SK-N-SH (cell line): ENCODE results near the gene RNF44. TPM values are rescaled to one million over a fixed set of nuclear protein-coding genes. Genes with fewer than 3 reads are reported as not detected.

Experiments used
- CTCF ChIA-PET: fragments of 300-600, 350-600 bp; formaldehyde crosslinking; extraction: SDS; loops from one replicate; lab custom pipeline; 2021; lab: Yijun Ruan, JAX
- POLR2A ChIA-PET: fragments of 350-600 bp; sonication (Branson Sonifier 250); formaldehyde crosslinking; extraction: SDS; loops from one replicate; lab custom pipeline; 2020; ENCODE audit warnings: antibody characterized with exemption, inconsistent platforms; lab: Yijun Ruan, JAX
- DNase-seq: peaks from one replicate; pipeline ENCODE4 v3.0.0; 2012
- H2AFZ ChIP-seq: fragments of 200-600 bp; sonication (generic); 2 replicates; pipeline ENCODE4 v1.8.1; 2016; ENCODE audit warnings: antibody characterized with exemption, mild to moderate bottlenecking, low read depth
- H3F3A ChIP-seq: fragments of 200-600 bp; sonication (generic); replicated peaks from 2 replicates; pipeline ENCODE3; 2016; ENCODE audit warnings: antibody characterized with exemption, mild to moderate bottlenecking; ENCODE audit not compliant: insufficient read depth
- H3K27ac ChIP-seq, 2 experiments: fragments of 200-500 bp in 1 of 2; fragments of 200-600 bp in 1 of 2; sonication (Bioruptor generic) in 1 of 2; sonication (generic), shearing (Covaris generic) in 1 of 2; 2 replicates each; pipeline versions ENCODE4 v1.5.1 to v1.6.1; 2014 to 2016; ENCODE audit warnings: low read depth in 2 of 2, inconsistent platforms in 1 of 2, low read length in 1 of 2, mild to moderate bottlenecking in 1 of 2, mixed read lengths in 1 of 2
- H3K27me3 ChIP-seq: fragments of 200-600 bp; sonication (generic), shearing (Covaris generic); 2 replicates; pipeline ENCODE4 v1.6.1; 2016; ENCODE audit warnings: mixed run types; ENCODE audit not compliant: insufficient read depth
- H3K36me3 ChIP-seq, 2 experiments: fragments of 200-500 bp in 1 of 2; fragments of 200-600 bp in 1 of 2; sonication (Bioruptor generic) in 1 of 2; sonication (generic) in 1 of 2; replicated peaks in 1 of 2; 2 replicates each; pipeline versions ENCODE3 to v1.5.1; 2014 to 2016; ENCODE audit warnings: low read length in 1 of 2, mild to moderate bottlenecking in 1 of 2; ENCODE audit not compliant: insufficient read depth in 2 of 2, control insufficient read depth in 1 of 2
- H3K4me1 ChIP-seq, 2 experiments: fragments of 200-500 bp in 1 of 2; fragments of 200-600 bp in 1 of 2; sonication (Bioruptor generic) in 1 of 2; sonication (generic), shearing (Covaris generic) in 1 of 2; 2 replicates each; pipeline versions ENCODE4 v1.5.1 to v1.6.1; 2014 to 2016; ENCODE audit warnings: low read depth in 1 of 2, low read length in 1 of 2, mixed run types in 1 of 2; ENCODE audit not compliant: insufficient read depth in 2 of 2, control insufficient read depth in 1 of 2
- H3K4me2 ChIP-seq: fragments of 200-600 bp; sonication (generic), shearing (Covaris generic); 2 replicates; pipeline ENCODE4 v1.6.1; 2017; ENCODE audit warnings: mixed run types
- H3K4me3 ChIP-seq, 2 experiments: fragments of 200-500 bp in 1 of 2; fragments of 200-600 bp in 1 of 2; sonication (Bioruptor generic) in 1 of 2; sonication (generic), shearing (Covaris generic) in 1 of 2; 2 replicates each; pipeline versions ENCODE4 v1.5.1 to v1.8.1; 2014 to 2016; ENCODE audit warnings: low read depth in 2 of 2, inconsistent platforms in 1 of 2, low read length in 1 of 2, mild to moderate bottlenecking in 1 of 2, mixed read lengths in 1 of 2, moderate library complexity in 1 of 2
- H3K79me2 ChIP-seq: fragments of 200-600 bp; sonication (generic); 2 replicates; pipeline ENCODE4 v1.8.1; 2017; ENCODE audit warnings: mild to moderate bottlenecking; ENCODE audit not compliant: insufficient read depth
- H3K9ac ChIP-seq: fragments of 200-600 bp; sonication (generic); 2 replicates; pipeline ENCODE4 v1.6.1; 2017; ENCODE audit warnings: mixed run types
- H3K9me2 ChIP-seq: fragments of 200-600 bp; sonication (generic); 2 replicates; pipeline ENCODE4 v1.6.1; 2017; ENCODE audit warnings: mixed run types
- H3K9me3 ChIP-seq: fragments of 200-600 bp; sonication (generic); 2 replicates; pipeline ENCODE4 v1.6.1; 2017; ENCODE audit warnings: mixed run types, mild to moderate bottlenecking, moderate library complexity
- H4K20me1 ChIP-seq: fragments of 200-600 bp; sonication (generic); 2 replicates; pipeline ENCODE4 v1.6.1; 2017; ENCODE audit warnings: mild to moderate bottlenecking, mixed run types; ENCODE audit not compliant: insufficient read depth
- ELF1 ChIP-seq: IDR thresholded peaks from 2 replicates; pipeline ENCODE4 v1.4.0; 2012
- EZH2phosphoT487 ChIP-seq: fragments of 200-600 bp; sonication (generic); IDR thresholded peaks from 2 replicates; pipeline ENCODE4 v1.6.1; 2017; ENCODE audit warnings: low read depth, mixed run types, mild to moderate bottlenecking, antibody characterized with exemption, moderate library complexity, borderline replicate concordance
- FOXM1 ChIP-seq: IDR thresholded peaks from 2 replicates; pipeline ENCODE4 v1.4.0; 2012; ENCODE audit warnings: low read depth, mild to moderate bottlenecking
- GABPA ChIP-seq: IDR thresholded peaks from 2 replicates; pipeline ENCODE4 v1.4.0; 2012; ENCODE audit warnings: low read depth, mild to moderate bottlenecking
- MEF2A ChIP-seq: IDR thresholded peaks from 2 replicates; pipeline ENCODE4 v1.4.0; 2012; ENCODE audit warnings: low read depth, borderline replicate concordance
- NFIC ChIP-seq: IDR thresholded peaks from 2 replicates; pipeline ENCODE4 v1.4.0; 2012; ENCODE audit warnings: borderline replicate concordance
- RFX5 ChIP-seq: IDR thresholded peaks from 2 replicates; pipeline ENCODE4 v1.6.1; 2012; ENCODE audit warnings: mild to moderate bottlenecking, improper control_type of control experiment, low read length
- RXRA ChIP-seq: IDR thresholded peaks from 2 replicates; pipeline ENCODE4 v1.4.0; 2012; ENCODE audit warnings: low read depth, mild to moderate bottlenecking, borderline replicate concordance
- TEAD4 ChIP-seq: IDR thresholded peaks from 2 replicates; pipeline ENCODE4 v1.4.0; 2012; ENCODE audit warnings: mild to moderate bottlenecking, borderline replicate concordance; ENCODE audit not compliant: insufficient read depth
- USF1 ChIP-seq: IDR thresholded peaks from 2 replicates; pipeline ENCODE4 v1.4.0; 2012; ENCODE audit warnings: low read depth, borderline replicate concordance
- USF2 ChIP-seq: fragments of 150-350 bp; IDR thresholded peaks from 2 replicates; pipeline ENCODE4 v1.6.1; 2017; ENCODE audit warnings: antibody characterized with exemption, low read length, low read depth, borderline replicate concordance
- WGBS: methylation state at CpG from one replicate; pipeline ENCODE4 v1.1.6; 2017; ENCODE audit warnings: low lambda C conversion rate; 5-methylcytosine and 5-hydroxymethylcytosine counted together
- polyA plus RNA-seq, 3 experiments: library from polyadenylated mRNA; depleted of rRNA; stranded (reverse); fragments of >200 nt; gene quantifications; 2 replicates each; pipeline ENCODE4 v1.2.3, GENCODE V29; 2012
- TF ChIP-seq, protein P1 (sequence below): fragments of 150-350 bp; IDR thresholded peaks from 2 replicates; pipeline ENCODE4 v1.6.1; 2016; ENCODE audit warnings: mild to moderate bottlenecking, low read depth, low read length

The RNF44 gene
- polyA plus RNA-seq, 1 of the 3 experiments (the other 2 are of a cell fraction): 17.9 TPM

DNA sequence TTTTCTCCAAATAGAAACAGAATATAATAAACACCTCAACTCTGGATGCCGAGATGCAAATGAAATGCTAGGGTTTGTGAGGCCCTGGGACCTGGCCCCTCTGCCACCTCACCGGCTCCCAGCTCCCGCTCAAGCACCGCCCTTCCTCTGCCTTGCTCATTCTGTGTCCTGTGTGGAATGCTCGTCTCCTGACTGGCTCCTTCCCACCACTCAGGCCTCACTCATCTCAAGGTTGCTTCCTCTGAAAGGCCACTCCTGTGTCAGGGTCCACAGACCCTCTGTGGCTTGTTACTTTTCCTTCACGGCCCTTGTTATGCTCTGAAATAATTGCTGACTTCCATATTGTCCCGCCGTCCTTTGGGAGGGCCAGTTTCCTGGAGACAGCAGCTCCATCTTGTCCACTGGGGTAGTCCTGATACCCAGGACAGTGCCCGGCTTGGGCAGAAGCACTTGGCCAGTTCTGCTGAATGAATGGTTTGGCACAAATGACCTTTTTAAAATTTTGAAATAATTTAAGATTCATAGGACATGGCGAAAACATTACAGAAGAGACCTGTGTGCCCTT lies 15.4 kb downstream of the RNF44 start:
- Histone ChIP-seq H3F3A (peaks cover 3% of the 10 kb centered on the region), H3K9me3 (no peaks in the 10 kb centered on the region), H3K9me2 (no peaks in the 10 kb centered on the region), H3K27ac (no peak overlapping the region), H3K4me1 (no peaks in the 10 kb centered on the region), H2AFZ (no peak overlapping the region), H3K36me3 (peaks cover 0 to under 1% of the 10 kb centered on the region in 2 experiments), H4K20me1 (no peaks in the 10 kb centered on the region), H3K4me3 (no peak overlapping the region), H3K27me3 (no peaks in the 10 kb centered on the region), H3K4me2 (no peak overlapping the region), H3K79me2 (no peaks in the 10 kb centered on the region), H3K9ac (no peak overlapping the region)
- ChIA-PET CTCF (interaction anchor here (1.0 to 1.5 kb wide), 3 partner anchors 21 to 74 kb away, joined by 3 to 4 read pairs (median 3); no protein-coding TSS in a partner anchor), POLR2A (no interaction called here)
- TF ChIP-seq FOXM1: no peak
- no peak for TF ChIP-seq USF1
- 66% methylated on average over 10 of the region's 10 CpGs for WGBS
- no peak for DNase-seq

GRCh38 chr5:176521286-176521685 lies 15.9 kb downstream of the RNF44 start:
- Histone ChIP-seq H3K36me3 (no peaks in the 10 kb centered on the region), H3K4me3 (no peak overlapping the region), H3K4me2 (no peak overlapping the region), H3F3A (peaks cover 3% of the 10 kb centered on the region), H3K9me2 (no peaks in the 10 kb centered on the region), H2AFZ (no peak overlapping the region), H3K27ac (no peak overlapping the region), H3K27me3 (no peaks in the 10 kb centered on the region), H4K20me1 (no peaks in the 10 kb centered on the region), H3K9ac (no peak overlapping the region), H3K9me3 (no peaks in the 10 kb centered on the region), H3K79me2 (no peaks in the 10 kb centered on the region), H3K4me1 (no peaks in the 10 kb centered on the region)
- ChIA-PET POLR2A (no interaction called here), CTCF (interaction anchor here (0.7 to 1.5 kb wide), 4 partner anchors 15 to 74 kb away, joined by 3 to 4 read pairs (median 3); no protein-coding TSS in a partner anchor)
- no peak for DNase-seq
- 78% methylated on average over 7 of the region's 7 CpGs for WGBS
- TF ChIP-seq USF1: no peak

DNA sequence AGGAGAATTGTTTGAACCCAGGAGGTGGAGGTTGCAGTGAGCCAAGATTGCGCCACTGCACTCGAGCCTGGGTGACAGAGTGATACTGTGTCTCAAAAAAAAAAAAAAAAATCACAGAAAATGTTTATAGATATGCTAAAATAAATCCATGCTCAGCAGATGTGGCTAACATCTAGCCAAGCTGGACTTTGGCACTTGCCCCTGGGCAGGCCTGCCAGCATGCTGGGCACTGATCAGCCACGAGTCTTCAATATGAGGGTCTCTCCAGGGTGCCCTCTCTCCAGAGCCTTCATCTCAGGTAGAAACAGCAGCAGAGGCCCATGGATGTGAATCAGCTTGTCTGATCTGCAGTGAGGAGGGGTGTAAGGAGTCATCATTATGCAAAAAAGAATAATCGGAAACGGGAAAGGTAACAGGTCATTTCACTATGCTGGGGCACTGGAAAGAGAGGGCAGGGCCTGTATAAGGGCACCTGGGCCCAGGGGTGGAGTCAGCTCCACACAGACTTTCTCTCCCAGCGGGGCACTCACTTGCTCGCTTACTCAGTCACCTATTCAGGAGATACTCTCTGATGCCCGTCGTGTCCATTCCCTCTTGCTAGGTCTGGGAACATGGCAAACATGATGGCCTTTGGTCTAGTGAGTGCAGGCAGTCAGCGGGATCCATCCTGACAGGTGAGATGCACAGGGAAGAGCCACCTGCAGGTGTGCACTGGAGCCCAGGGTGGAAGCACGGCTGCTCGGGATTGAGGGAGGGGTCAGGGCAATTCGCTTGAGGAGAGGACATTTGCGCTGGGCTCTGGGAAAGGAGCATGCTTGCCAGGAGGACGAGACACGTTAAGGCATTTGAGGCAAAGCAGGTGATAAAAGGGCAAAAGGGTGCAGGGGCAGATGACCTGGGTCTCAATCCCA lies 17.1 kb downstream of the RNF44 start:
- TF ChIP-seq TEAD4: no peak
- no peak for TF ChIP-seq ELF1
- TF ChIP-seq RFX5: no peak
- TF ChIP-seq USF1: no peak
- no peak for TF ChIP-seq USF2
- TF ChIP-seq, protein P1, sequence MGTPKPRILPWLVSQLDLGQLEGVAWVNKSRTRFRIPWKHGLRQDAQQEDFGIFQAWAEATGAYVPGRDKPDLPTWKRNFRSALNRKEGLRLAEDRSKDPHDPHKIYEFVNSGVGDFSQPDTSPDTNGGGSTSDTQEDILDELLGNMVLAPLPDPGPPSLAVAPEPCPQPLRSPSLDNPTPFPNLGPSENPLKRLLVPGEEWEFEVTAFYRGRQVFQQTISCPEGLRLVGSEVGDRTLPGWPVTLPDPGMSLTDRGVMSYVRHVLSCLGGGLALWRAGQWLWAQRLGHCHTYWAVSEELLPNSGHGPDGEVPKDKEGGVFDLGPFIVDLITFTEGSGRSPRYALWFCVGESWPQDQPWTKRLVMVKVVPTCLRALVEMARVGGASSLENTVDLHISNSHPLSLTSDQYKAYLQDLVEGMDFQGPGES: no peak
- TF ChIP-seq NFIC: no peak
- no peak for TF ChIP-seq EZH2phosphoT487
- no peak for TF ChIP-seq RXRA
- no peak for TF ChIP-seq MEF2A
- TF ChIP-seq GABPA: no peak
- Histone ChIP-seq H3K4me3 (no peak overlapping the region), H3K4me1 (no peaks in the 10 kb centered on the region), H3K27ac (no peak overlapping the region), H3K36me3 (no peaks in the 10 kb centered on the region), H4K20me1 (no peaks in the 10 kb centered on the region), H3F3A (peaks cover 3% of the 10 kb centered on the region), H2AFZ (no peak overlapping the region), H3K9ac (no peak overlapping the region), H3K27me3 (no peaks in the 10 kb centered on the region), H3K79me2 (no peaks in the 10 kb centered on the region), H3K9me2 (no peaks in the 10 kb centered on the region), H3K9me3 (no peaks in the 10 kb centered on the region), H3K4me2 (no peak overlapping the region)
- 80% methylated on average over 14 of the region's 16 CpGs for WGBS
- no peak for DNase-seq
- POLR2A ChIA-PET: no interaction called here
- CTCF ChIA-PET: no interaction called here
